Measurements from ENCODE around the gene TNIP2.

TNIP2 gene

DNA sequence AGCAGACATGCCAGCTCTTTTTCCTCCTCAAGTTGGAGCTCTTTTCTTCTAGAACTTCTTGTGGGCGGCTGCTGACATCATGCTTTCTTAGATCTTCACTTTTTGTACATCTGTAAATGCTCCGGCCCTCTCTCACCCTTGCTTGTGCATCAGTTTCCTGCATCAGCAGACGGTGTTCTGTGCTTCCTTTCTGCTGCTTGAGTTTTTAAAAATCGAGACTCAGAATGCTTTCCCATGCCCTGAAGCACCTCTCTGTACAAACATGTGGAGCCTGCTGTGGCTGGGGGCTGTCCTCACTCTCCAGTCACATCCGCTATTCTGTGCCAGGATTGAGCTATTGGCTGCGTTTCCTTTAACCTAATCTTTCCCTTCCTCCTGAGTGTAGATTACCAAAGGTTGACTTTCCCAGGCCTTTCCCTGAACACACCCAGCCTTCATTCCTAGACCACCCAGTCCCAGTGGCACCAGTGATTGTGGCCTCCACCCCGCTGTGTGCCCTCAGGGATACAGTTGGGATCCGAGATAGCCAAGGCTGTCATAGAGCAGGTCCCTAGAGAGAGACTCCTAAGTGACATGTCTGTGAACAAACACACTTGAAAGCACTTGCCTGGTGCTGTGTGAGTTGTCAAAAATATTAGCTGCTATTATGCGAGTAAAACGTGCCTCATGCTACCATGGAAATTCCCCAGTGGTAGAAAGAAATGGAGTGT is 41.9 kb downstream of the TNIP2 start:
- Histone ChIP-seq H3K4me1 (ENCODE audit: low read depth, poor library complexity, severe bottlenecking) (no peaks in the 10 kb centered on the region), H2AFZ (ENCODE audit: low read depth) (no peak overlapping the region), H3K9ac (no peak overlapping the region), H3K36me3 (ENCODE audit: insufficient read depth) (no peaks in the 10 kb centered on the region), H4K20me1 (ENCODE audit: insufficient read depth) (no peaks in the 10 kb centered on the region), H3K4me3 (IDR thresholded peaks at IDR 0.05; ENCODE audit: insufficient read depth, low read depth, low read length) (no peak overlapping the region), H3K27ac (no peak overlapping the region), H3K4me2 (no peak overlapping the region), H3K79me2 (ENCODE audit: insufficient read depth, low read depth) (no peaks in the 10 kb centered on the region), H3K27me3 (ENCODE audit: insufficient read depth, low read depth) (no peaks in the 10 kb centered on the region)
- TF ChIP-seq, protein P1, sequence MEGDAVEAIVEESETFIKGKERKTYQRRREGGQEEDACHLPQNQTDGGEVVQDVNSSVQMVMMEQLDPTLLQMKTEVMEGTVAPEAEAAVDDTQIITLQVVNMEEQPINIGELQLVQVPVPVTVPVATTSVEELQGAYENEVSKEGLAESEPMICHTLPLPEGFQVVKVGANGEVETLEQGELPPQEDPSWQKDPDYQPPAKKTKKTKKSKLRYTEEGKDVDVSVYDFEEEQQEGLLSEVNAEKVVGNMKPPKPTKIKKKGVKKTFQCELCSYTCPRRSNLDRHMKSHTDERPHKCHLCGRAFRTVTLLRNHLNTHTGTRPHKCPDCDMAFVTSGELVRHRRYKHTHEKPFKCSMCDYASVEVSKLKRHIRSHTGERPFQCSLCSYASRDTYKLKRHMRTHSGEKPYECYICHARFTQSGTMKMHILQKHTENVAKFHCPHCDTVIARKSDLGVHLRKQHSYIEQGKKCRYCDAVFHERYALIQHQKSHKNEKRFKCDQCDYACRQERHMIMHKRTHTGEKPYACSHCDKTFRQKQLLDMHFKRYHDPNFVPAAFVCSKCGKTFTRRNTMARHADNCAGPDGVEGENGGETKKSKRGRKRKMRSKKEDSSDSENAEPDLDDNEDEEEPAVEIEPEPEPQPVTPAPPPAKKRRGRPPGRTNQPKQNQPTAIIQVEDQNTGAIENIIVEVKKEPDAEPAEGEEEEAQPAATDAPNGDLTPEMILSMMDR (conservative IDR thresholded peaks at IDR 0.05; ENCODE audit: low read depth, low read length), result no peak

DNA sequence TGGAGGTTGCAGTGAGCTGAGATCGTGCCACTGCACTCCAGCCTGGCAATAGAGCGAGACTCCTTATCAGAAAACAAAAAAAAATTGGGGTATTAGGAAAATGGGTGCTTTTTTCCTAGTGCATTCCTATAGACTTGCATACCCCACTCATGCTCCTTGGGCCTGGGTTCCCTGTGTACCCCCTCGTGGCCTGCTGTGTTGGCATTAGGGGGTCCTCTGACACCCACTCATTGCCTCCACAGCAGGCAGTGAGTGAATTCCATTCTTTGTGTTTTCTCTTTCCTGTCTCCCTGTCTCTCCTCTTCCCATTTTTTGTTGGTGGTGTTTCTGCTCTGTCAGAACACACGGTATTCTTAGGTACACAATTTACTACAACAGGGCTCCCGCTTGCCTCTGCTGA is 42.8 kb downstream of the TNIP2 start:
- H3K9ac ChIP-seq, result no peak overlapping the region
- H3K27me3 ChIP-seq (ENCODE audit: insufficient read depth, low read depth), result no peaks in the 10 kb centered on the region
- H3K36me3 ChIP-seq (ENCODE audit: insufficient read depth), result no peaks in the 10 kb centered on the region
- H3K79me2 ChIP-seq (ENCODE audit: insufficient read depth, low read depth), result no peaks in the 10 kb centered on the region
- no peaks in the 10 kb centered on the region for H4K20me1 ChIP-seq (ENCODE audit: insufficient read depth)
- H3K4me1 ChIP-seq (ENCODE audit: low read depth, poor library complexity, severe bottlenecking), result no peaks in the 10 kb centered on the region
- H3K4me3 ChIP-seq (IDR thresholded peaks at IDR 0.05; ENCODE audit: insufficient read depth, low read depth, low read length), result no peak overlapping the region
- H3K27ac ChIP-seq, result no peak overlapping the region
- H2AFZ ChIP-seq (ENCODE audit: low read depth), result no peak overlapping the region
- TF ChIP-seq, protein P1 (conservative IDR thresholded peaks at IDR 0.05; ENCODE audit: low read depth, low read length), result no peak
- H3K4me2 ChIP-seq, result no peak overlapping the region

DNA sequence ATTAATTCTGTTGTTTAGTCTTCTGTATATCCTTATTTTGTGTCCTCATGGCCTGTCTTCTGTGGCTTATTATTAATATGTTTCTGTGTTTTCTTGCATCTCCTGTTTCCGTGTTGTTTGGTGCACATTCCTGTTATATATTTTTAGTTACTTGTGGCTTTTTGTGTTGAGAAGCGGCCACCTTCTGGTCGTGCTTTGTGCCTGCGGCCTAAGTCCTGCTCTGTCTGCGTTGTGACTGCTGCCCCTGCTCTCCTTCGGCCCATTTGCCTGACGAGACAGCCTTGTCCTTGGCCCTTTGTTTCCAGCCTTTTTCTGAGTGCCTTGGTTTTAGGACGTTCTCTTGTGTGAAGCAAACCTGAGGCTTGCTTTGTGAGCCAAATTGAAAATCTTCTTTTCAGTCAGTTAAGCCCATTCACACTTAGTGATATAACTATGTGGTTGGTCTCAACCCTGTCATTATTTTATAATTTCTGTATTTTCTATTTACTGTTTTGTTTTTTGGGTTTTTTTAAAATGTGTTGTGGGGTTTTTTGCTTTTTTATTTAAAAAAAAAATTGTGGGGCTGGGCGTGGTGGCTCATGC is 43.8 kb downstream of the TNIP2 start:
- Histone ChIP-seq H3K27ac (no peak overlapping the region), H3K27me3 (ENCODE audit: insufficient read depth, low read depth) (no peaks in the 10 kb centered on the region), H3K4me1 (ENCODE audit: low read depth, poor library complexity, severe bottlenecking) (no peaks in the 10 kb centered on the region), H3K4me2 (no peak overlapping the region), H3K9ac (no peak overlapping the region), H4K20me1 (ENCODE audit: insufficient read depth) (no peaks in the 10 kb centered on the region), H2AFZ (ENCODE audit: low read depth) (no peak overlapping the region), H3K79me2 (ENCODE audit: insufficient read depth, low read depth) (no peaks in the 10 kb centered on the region), H3K36me3 (ENCODE audit: insufficient read depth) (no peaks in the 10 kb centered on the region), H3K4me3 (IDR thresholded peaks at IDR 0.05; ENCODE audit: insufficient read depth, low read depth, low read length) (no peak overlapping the region)
- TF ChIP-seq, protein P1 (conservative IDR thresholded peaks at IDR 0.05; ENCODE audit: low read depth, low read length), result no peak

DNA sequence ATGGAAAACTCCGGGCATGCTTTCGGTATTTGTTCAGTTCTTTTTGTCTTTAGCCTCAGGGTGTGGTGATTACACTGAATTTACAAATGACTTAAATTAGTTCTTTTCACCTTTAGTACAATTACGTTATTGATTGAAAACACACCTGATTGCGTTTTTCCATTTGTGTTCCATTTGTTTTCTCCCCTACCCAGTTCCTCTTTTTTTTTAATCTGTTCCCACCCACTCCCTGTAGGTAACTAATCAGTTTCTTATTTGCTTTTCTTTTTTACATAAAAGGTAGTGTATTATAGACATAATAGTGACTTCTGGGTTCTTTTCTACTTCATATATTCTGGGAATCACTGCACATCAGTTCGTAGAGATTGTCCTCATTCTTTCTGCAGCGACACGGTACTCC is 53.4 kb downstream of the TNIP2 start:
- H4K20me1 ChIP-seq (ENCODE audit: insufficient read depth), result no peaks in the 10 kb centered on the region
- H3K79me2 ChIP-seq (ENCODE audit: insufficient read depth, low read depth), result no peaks in the 10 kb centered on the region
- no peaks in the 10 kb centered on the region for H3K27me3 ChIP-seq (ENCODE audit: insufficient read depth, low read depth)
- H3K4me3 ChIP-seq (IDR thresholded peaks at IDR 0.05; ENCODE audit: insufficient read depth, low read depth, low read length), result no peak overlapping the region
- no peaks in the 10 kb centered on the region for H3K36me3 ChIP-seq (ENCODE audit: insufficient read depth)
- H3K4me1 ChIP-seq (ENCODE audit: low read depth, poor library complexity, severe bottlenecking), result peaks cover 5% of the 10 kb centered on the region
- H3K27ac ChIP-seq, result no peak overlapping the region
- H3K4me2 ChIP-seq, result no peak overlapping the region
- TF ChIP-seq, protein P1 (conservative IDR thresholded peaks at IDR 0.05; ENCODE audit: low read depth, low read length), result no peak
- H2AFZ ChIP-seq (ENCODE audit: low read depth), result no peak overlapping the region
- H3K9ac ChIP-seq, result no peak overlapping the region

Measured in KMS-11 (cell line).